Activated T-helper 1 cell treated with Interleukin-2 at 50 U/mL for 16 hours (primary cell): Measurements from ENCODE around the gene RBM3.

Experiments used
- DNase-seq: peaks from one replicate; pipeline ENCODE4 v3.0.0-alpha.2; 2020; ENCODE audit warnings: low read depth

RBM3 gene

DNA sequence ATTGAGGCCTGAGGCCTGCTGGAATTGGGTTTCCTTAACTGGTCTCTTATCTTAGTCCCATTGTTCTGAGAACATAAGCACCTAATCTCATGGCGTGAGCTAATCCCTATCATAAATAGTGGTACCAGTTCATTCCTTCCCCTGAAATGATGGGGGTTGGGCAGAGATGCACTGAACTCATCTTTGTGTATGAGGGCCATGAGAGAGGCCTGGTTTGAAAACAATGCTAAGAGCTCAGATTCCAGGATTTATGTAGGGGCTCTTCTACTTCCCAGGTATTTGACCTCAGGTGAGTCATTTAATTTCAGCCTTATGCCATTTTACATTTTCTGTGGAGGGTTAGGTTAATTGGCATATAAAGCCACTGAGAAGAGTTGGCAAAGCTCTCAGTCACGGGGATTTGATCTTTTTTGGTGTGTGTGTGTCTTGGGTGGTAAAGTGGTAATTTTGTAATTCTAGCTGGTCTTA lies 4.4 kb downstream of the RBM3 start:
- DNase-seq = no peak

DNA sequence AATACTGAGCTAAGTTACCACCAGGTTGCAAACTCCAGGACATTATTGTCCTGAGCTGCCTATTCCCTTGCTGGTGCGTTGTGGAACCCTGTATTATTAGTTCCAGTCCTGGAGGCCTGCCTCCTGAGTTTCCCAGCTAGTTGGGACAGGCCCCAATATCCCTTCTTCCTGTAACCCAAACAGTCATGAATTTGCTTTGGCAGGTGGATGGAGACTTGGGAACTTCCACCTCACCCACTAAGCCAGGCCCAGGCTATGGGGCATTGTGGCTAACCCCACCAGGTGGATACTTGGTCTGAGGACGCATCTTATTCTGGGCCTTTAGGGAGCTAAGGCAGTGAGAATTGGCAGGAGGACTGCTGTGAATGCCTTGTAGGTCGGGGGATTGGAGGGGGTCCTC lies 5.0 kb downstream of the RBM3 start:
- DNase-seq = no peak

- no peak for DNase-seq
These were observed 6.4 kb downstream of the RBM3 start for GRCh38 chrX:48580662-48581061.

DNA sequence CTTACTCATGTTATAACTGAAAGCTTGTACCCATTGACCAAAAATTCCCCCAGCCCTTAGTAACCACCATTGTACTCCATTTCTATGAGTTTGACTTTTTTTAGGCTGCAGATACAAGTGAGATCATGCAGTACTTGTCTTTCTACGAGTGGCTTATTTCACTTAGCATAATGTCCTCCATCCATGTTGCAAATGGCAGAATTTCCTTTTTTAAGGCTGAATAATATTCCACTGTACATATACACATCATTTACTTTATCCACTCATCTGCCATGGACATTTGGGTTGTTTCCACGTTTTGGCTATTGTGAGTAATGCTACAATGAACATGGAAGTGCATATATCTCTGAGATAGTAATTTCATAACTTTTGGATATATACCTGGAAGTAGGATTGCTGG lies 10.4 kb downstream of the RBM3 start:
- DNase-seq = no peak

GRCh38 chrX:48589482-48590162 lies 15.3 kb downstream of the RBM3 start:
- no peak for DNase-seq

DNA sequence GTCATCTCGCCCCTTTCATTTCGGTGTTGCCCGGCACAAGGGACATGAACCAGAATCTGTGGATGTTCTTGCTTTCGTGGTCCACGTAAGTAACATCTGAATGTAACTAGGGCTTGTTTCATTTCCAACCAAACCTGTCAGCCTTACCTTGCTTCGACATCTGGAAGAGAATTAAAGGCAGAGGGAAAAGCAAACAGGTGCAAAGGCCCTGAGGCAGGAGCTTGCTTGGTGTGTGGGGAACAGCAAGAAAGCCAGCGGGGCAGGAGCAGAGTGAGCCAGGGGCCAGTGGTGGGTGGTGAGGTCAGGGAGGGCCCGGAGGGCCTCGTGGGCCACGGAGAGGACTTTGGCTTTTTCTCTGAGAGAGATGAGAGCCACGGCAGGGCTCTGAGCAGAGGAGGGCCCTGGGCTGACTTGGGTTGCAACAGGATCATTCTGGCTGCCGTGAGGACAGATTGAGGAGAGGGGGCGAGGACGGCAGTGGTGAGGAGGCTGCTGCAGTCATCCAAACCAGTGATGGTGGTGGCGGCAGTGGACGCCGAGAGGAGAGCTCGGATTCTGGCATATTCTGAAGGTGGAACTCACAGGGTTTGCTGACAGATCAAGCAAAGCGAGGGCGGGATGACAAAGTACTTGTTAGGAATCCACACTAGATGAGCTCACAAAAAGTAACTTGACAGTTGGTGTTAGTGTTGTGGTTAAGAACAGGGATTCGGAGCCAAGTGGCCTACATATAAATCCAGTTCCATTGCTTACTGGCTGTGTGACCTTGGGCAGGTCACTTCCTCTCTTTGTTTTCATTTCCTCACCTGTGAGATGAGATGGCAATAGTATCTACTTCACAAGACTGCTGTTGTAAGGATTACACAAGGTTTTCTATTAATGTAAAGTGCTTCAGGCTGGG lies 16.2 kb downstream of the RBM3 start:
- DNase-seq = no peak

DNA sequence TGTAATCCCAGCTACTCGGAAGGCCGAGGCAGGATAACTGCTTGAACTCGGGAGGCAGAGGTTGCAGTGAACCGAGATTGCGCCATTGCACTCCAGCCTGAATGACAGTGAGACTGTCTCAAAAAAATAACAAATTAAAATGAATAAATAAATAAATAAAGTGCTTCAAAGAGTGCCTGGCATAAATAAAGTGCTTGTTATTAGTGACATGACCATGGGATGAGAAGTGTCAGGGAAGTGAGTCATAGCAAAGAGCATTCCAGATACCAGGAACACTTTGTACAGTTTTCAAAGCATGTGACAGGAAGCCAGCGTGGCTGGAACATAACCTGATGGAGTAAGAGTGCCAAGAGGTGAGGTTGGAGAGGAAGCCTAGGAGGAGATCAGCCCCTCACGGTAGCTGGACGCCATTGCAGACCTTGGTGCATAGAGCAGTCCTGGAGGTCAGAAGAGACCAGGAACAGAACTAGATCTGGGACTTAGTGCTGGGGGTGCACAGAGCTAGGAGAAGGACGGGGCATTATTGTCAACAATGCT lies 17.0 kb downstream of the RBM3 start:
- no peak for DNase-seq

GRCh38 chrX:48592971-48593370 lies 18.7 kb downstream of the RBM3 start:
- DNase-seq = no peak

GRCh38 chrX:48595929-48596328 lies 21.6 kb downstream of the RBM3 start:
- no peak for DNase-seq

DNA sequence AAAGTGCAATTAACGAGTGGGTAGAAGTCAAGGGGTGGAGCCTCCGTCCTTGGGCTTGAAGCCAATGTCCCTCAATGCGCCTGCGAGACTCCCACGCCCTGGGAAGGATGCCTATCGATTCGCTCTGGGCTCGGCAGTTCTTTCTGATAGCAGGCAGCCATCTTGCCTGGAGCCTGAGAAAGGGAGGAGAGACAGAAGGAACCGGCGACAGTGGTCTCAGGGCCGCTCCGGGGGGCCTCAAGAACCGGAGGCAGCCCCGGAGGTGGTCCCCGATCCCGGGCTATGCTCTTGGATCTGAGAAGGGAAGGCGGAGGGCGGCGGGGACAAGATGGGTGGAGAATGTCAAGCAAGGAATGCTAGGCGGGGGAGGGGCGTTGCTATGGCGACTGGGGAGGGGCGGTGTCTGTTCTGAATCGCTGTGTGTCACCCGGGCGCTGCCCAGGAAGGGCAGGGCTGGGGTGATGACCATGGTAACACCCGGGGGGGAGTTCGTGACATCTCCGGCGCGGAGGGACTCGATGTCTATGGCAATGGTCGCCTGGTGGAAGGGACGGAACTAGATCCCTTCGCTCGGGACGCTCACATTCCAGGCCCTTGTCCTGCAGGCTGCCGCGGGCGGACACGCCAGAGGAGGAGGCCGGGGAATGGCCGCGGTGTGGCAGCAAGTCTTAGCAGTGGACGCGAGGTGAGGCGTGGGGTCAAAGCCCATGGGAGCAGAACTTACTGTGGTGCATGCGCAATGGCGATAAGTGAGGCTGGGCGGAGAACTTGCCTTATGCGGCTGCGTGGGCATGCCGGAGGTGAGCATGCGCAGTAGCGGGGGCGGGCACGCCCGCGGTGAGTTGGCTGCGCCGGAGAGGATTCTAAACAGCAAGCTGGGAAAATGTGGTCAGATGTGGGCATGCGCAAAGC lies 23.3 kb downstream of the RBM3 start, which contains the start of gene WDR13:
WDR13 (plus strand) TSS at position 140 of the 912 bp plus-strand sequence; CDS start at position 645, 505 bp downstream.
- DNase-seq = peak; percentile 82

GRCh38 chrX:48598614-48599013 lies 24.3 kb downstream of the RBM3 start:
- DNase-seq = no peak

DNA sequence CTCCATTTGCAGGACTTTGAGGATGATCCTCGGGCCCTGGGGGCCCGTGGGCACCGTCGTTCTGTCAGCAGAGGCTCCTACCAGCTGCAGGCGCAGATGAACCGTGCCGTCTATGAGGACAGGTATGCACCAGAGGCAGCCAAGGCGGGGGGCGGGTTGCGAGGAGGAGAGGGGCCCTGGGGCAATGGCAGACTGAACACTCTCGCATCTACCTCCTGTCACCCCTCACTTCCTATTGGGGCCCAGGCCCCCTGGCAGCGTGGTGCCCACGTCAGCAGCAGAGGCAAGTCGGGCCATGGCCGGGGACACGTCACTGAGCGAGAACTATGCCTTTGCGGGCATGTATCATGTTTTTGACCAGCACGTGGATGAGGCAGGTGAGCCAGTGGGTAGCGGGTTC lies 25.1 kb downstream of the RBM3 start:
- DNase-seq = no peak

GRCh38 chrX:48600226-48600625 lies 25.9 kb downstream of the RBM3 start:
- no peak for DNase-seq

GRCh38 chrX:48601741-48602394 lies 27.6 kb downstream of the RBM3 start:
- no peak for DNase-seq

GRCh38 chrX:48604701-48605100 lies 30.4 kb downstream of the RBM3 start:
- no peak for DNase-seq

DNA sequence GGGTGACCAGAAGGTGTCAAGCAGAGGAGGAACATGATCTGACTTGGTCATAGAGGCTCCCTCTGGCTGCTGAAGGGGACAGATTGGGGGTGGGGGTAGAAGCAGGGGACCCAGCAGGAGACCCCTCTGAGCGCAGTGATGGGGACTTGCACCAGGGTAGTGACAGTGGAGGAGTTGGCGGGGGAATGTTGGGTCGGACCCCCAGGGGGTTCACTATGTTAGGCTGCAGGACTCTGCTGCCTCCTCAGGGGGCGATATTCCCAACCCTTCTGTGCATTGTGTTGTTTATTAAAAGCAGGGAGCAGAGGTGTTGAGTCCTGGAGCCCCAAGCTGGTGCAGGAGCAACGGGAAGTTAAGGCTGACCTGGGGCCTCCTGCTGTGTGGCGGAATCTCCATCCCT lies 31.8 kb downstream of the RBM3 start:
- DNase-seq = no peak

DNA sequence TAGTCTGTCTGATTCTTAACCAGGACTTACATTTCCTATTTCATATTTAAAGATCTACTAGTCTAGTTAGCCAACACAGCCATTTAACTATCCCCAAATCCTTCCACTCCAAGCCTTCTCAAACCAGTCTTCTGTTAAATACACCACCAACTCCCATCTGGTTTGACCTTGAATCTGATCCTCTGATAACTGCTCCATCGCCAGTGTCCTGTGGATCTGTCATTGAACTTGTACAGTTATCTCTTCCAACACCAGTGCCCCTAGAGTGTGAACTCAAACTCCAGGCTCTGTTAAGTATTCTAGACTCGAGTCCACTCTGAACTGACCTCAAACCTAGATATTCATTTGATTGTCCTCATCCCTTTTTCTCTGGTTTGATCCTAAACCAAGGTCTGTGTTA lies 37.4 kb downstream of the RBM3 start:
- no peak for DNase-seq

GRCh38 chrX:48613502-48614160 lies 39.3 kb downstream of the RBM3 start:
- DNase-seq = no peak

- DNase-seq = no peak
These were observed 42.3 kb downstream of the RBM3 start for GRCh38 chrX:48616576-48616975.

GRCh38 chrX:48617542-48618340 lies 43.5 kb downstream of the RBM3 start:
- DNase-seq = no peak
